Measurements from ENCODE around the gene FAT1. TPM values are rescaled to one million over a fixed set of nuclear protein-coding genes. Genes with fewer than 3 reads are reported as not detected.

FAT1 gene
- total and polyA plus RNA-seq, 4 donors = 110 to 217 (median 171) TPM

GRCh38 chr4:186715077-186715476, 8.6 kb downstream of the FAT1 start:
- H3K27me3 ChIP-seq (ENCODE audit: control insufficient read depth, insufficient read depth, low read length) = no peaks in the 10 kb centered on the region
- no peaks in the 10 kb centered on the region for H3K36me3 ChIP-seq (ENCODE audit: control insufficient read depth, insufficient read depth, low read length)
- peaks cover 9% of the 10 kb centered on the region for H3K9me3 ChIP-seq (ENCODE audit: control insufficient read depth, insufficient read depth, low read length)
- H3K27ac ChIP-seq (ENCODE audit: low read depth, low read length) = no peak overlapping the region
- peaks cover 4% of the 10 kb centered on the region for H3K4me1 ChIP-seq (ENCODE audit: control insufficient read depth, insufficient read depth, low read length)
- WGBS (ENCODE audit: insufficient coverage) = 76% methylated on average over 3 of the region's 5 CpGs
- DNase-seq (ENCODE audit: low read depth in 4 of 6, low spot score in 6 of 6) = no peak
- no peak overlapping the region for H3K4me3 ChIP-seq (ENCODE audit: low read depth, low read length)

- no peak overlapping the region for H3K4me3 ChIP-seq (ENCODE audit: low read depth, low read length)
- no peak for DNase-seq (ENCODE audit: low read depth in 4 of 6, low spot score in 6 of 6)
- no peak overlapping the region for H3K27ac ChIP-seq (ENCODE audit: low read depth, low read length)
- WGBS (ENCODE audit: insufficient coverage) = 93% methylated on average over 14 of the region's 16 CpGs
- peaks cover 5% of the 10 kb centered on the region for H3K9me3 ChIP-seq (ENCODE audit: control insufficient read depth, insufficient read depth, low read length)
- no peaks in the 10 kb centered on the region for H3K36me3 ChIP-seq (ENCODE audit: control insufficient read depth, insufficient read depth, low read length)
- peaks cover 4% of the 10 kb centered on the region for H3K4me1 ChIP-seq (ENCODE audit: control insufficient read depth, insufficient read depth, low read length)
- no peaks in the 10 kb centered on the region for H3K27me3 ChIP-seq (ENCODE audit: control insufficient read depth, insufficient read depth, low read length)
Observed at GRCh38 chr4:186714006-186714675, 9.5 kb downstream of the FAT1 start.

GRCh38 chr4:186712690-186713089, 11.0 kb downstream of the FAT1 start:
- Histone ChIP-seq H3K27ac (ENCODE audit: low read depth, low read length) (no peak overlapping the region), H3K36me3 (ENCODE audit: control insufficient read depth, insufficient read depth, low read length) (no peaks in the 10 kb centered on the region), H3K4me1 (ENCODE audit: control insufficient read depth, insufficient read depth, low read length) (peaks cover 4% of the 10 kb centered on the region), H3K27me3 (ENCODE audit: control insufficient read depth, insufficient read depth, low read length) (no peaks in the 10 kb centered on the region), H3K4me3 (ENCODE audit: low read depth, low read length) (no peak overlapping the region), H3K9me3 (ENCODE audit: control insufficient read depth, insufficient read depth, low read length) (peaks cover 2% of the 10 kb centered on the region)
- 71% methylated on average over 3 of the region's 7 CpGs for WGBS (ENCODE audit: insufficient coverage)
- DNase-seq (ENCODE audit: low read depth in 4 of 6, low spot score in 6 of 6) = no peak

- DNase-seq (ENCODE audit: low read depth in 4 of 6, low spot score in 6 of 6) = no peak
- WGBS (ENCODE audit: insufficient coverage) = 52% methylated on average over 5 of the region's 5 CpGs
- Histone ChIP-seq H3K36me3 (ENCODE audit: control insufficient read depth, insufficient read depth, low read length) (peaks cover 4% of the 10 kb centered on the region), H3K27me3 (ENCODE audit: control insufficient read depth, insufficient read depth, low read length) (no peaks in the 10 kb centered on the region), H3K27ac (ENCODE audit: low read depth, low read length) (no peak overlapping the region), H3K4me3 (ENCODE audit: low read depth, low read length) (no peak overlapping the region), H3K9me3 (ENCODE audit: control insufficient read depth, insufficient read depth, low read length) (peaks cover 2% of the 10 kb centered on the region), H3K4me1 (ENCODE audit: control insufficient read depth, insufficient read depth, low read length) (peaks cover 4% of the 10 kb centered on the region)
Observed at GRCh38 chr4:186710521-186711119, 13.0 kb downstream of the FAT1 start.

- no peak overlapping the region for H3K4me3 ChIP-seq (ENCODE audit: low read depth, low read length)
- WGBS (ENCODE audit: insufficient coverage) = 90% methylated on average over 7 of the region's 9 CpGs
- peaks cover 2% of the 10 kb centered on the region for H3K9me3 ChIP-seq (ENCODE audit: control insufficient read depth, insufficient read depth, low read length)
- no peak for DNase-seq (ENCODE audit: low read depth in 4 of 6, low spot score in 6 of 6)
- no peak overlapping the region for H3K27ac ChIP-seq (ENCODE audit: low read depth, low read length)
- H3K4me1 ChIP-seq (ENCODE audit: control insufficient read depth, insufficient read depth, low read length) = peaks cover 9% of the 10 kb centered on the region
- H3K27me3 ChIP-seq (ENCODE audit: control insufficient read depth, insufficient read depth, low read length) = no peaks in the 10 kb centered on the region
- peaks cover 4% of the 10 kb centered on the region for H3K36me3 ChIP-seq (ENCODE audit: control insufficient read depth, insufficient read depth, low read length)
Observed at GRCh38 chr4:186709517-186709916, 14.1 kb downstream of the FAT1 start.

GRCh38 chr4:186708554-186708953, 15.1 kb downstream of the FAT1 start:
- no peak overlapping the region for H3K27ac ChIP-seq (ENCODE audit: low read depth, low read length)
- no peak for DNase-seq (ENCODE audit: low read depth in 4 of 6, low spot score in 6 of 6)
- 100% methylated on average over 2 of the region's 6 CpGs for WGBS (ENCODE audit: insufficient coverage)
- H3K9me3 ChIP-seq (ENCODE audit: control insufficient read depth, insufficient read depth, low read length) = peaks cover 2% of the 10 kb centered on the region
- peaks cover 5% of the 10 kb centered on the region for H3K36me3 ChIP-seq (ENCODE audit: control insufficient read depth, insufficient read depth, low read length)
- no peak overlapping the region for H3K4me3 ChIP-seq (ENCODE audit: low read depth, low read length)
- H3K27me3 ChIP-seq (ENCODE audit: control insufficient read depth, insufficient read depth, low read length) = no peaks in the 10 kb centered on the region
- peaks cover 10% of the 10 kb centered on the region for H3K4me1 ChIP-seq (ENCODE audit: control insufficient read depth, insufficient read depth, low read length)

- no peak for DNase-seq (ENCODE audit: low read depth in 4 of 6, low spot score in 6 of 6)
- H3K36me3 ChIP-seq (ENCODE audit: control insufficient read depth, insufficient read depth, low read length) = peaks cover 7% of the 10 kb centered on the region
- no peaks in the 10 kb centered on the region for H3K27me3 ChIP-seq (ENCODE audit: control insufficient read depth, insufficient read depth, low read length)
- 98% methylated on average over 15 of the region's 16 CpGs for WGBS (ENCODE audit: insufficient coverage)
- no peak overlapping the region for H3K27ac ChIP-seq (ENCODE audit: low read depth, low read length)
- peaks cover 2% of the 10 kb centered on the region for H3K9me3 ChIP-seq (ENCODE audit: control insufficient read depth, insufficient read depth, low read length)
- H3K4me1 ChIP-seq (ENCODE audit: control insufficient read depth, insufficient read depth, low read length) = peaks cover 14% of the 10 kb centered on the region
- no peak overlapping the region for H3K4me3 ChIP-seq (ENCODE audit: low read depth, low read length)
Observed at GRCh38 chr4:186707996-186708395, 15.7 kb downstream of the FAT1 start.

GRCh38 chr4:186707574-186707973, 16.1 kb downstream of the FAT1 start:
- no peak overlapping the region for H3K27ac ChIP-seq (ENCODE audit: low read depth, low read length)

GRCh38 chr4:186704057-186704456, 19.6 kb downstream of the FAT1 start:
- Histone ChIP-seq H3K36me3 (ENCODE audit: control insufficient read depth, insufficient read depth, low read length) (peaks cover 7% of the 10 kb centered on the region), H3K9me3 (ENCODE audit: control insufficient read depth, insufficient read depth, low read length) (no peaks in the 10 kb centered on the region), H3K27ac (ENCODE audit: low read depth, low read length) (peak overlapping the region; percentile 3), H3K27me3 (ENCODE audit: control insufficient read depth, insufficient read depth, low read length) (peaks cover 2% of the 10 kb centered on the region), H3K4me1 (ENCODE audit: control insufficient read depth, insufficient read depth, low read length) (peaks cover 39% of the 10 kb centered on the region), H3K4me3 (ENCODE audit: low read depth, low read length) (no peak overlapping the region)
- no CpG with 5 or more reads among the region's 4 CpGs for WGBS (ENCODE audit: insufficient coverage)
- DNase-seq (ENCODE audit: low read depth in 4 of 6, low spot score in 6 of 6) = no peak

More at GRCh38 chr4:186707574-186707973, 16.1 kb downstream of the FAT1 start:
- H3K4me3 ChIP-seq (ENCODE audit: low read depth, low read length) = no peak overlapping the region
- peaks cover 2% of the 10 kb centered on the region for H3K9me3 ChIP-seq (ENCODE audit: control insufficient read depth, insufficient read depth, low read length)
- peaks cover 7% of the 10 kb centered on the region for H3K36me3 ChIP-seq (ENCODE audit: control insufficient read depth, insufficient read depth, low read length)
- peaks cover 18% of the 10 kb centered on the region for H3K4me1 ChIP-seq (ENCODE audit: control insufficient read depth, insufficient read depth, low read length)
- DNase-seq (ENCODE audit: low read depth in 4 of 6, low spot score in 6 of 6) = no peak
- no peaks in the 10 kb centered on the region for H3K27me3 ChIP-seq (ENCODE audit: control insufficient read depth, insufficient read depth, low read length)
- 100% methylated on average over 2 of the region's 6 CpGs for WGBS (ENCODE audit: insufficient coverage)

- Histone ChIP-seq H3K4me1 (ENCODE audit: control insufficient read depth, insufficient read depth, low read length) (peaks cover 41% of the 10 kb centered on the region), H3K36me3 (ENCODE audit: control insufficient read depth, insufficient read depth, low read length) (peaks cover 7% of the 10 kb centered on the region), H3K9me3 (ENCODE audit: control insufficient read depth, insufficient read depth, low read length) (no peaks in the 10 kb centered on the region), H3K27me3 (ENCODE audit: control insufficient read depth, insufficient read depth, low read length) (peaks cover 2% of the 10 kb centered on the region), H3K27ac (ENCODE audit: low read depth, low read length) (no peak overlapping the region), H3K4me3 (ENCODE audit: low read depth, low read length) (no peak overlapping the region)
- DNase-seq (ENCODE audit: low read depth in 4 of 6, low spot score in 6 of 6) = no peak
- 94% methylated on average over 8 of the region's 8 CpGs for WGBS (ENCODE audit: insufficient coverage)
Observed at GRCh38 chr4:186703510-186703909, 20.1 kb downstream of the FAT1 start.
